RWPE2 (cell line): Measurements from ENCODE around the gene CDC6.

Experiments used
- ATAC-seq: fragments of 200-7000 bp; cut with Tn5 transposase; 3 replicates; pipeline ENCODE4 v1.9.1; 2021; ENCODE audit warnings: low read depth
- DNase-seq: peaks from one replicate; pipeline ENCODE4 v3.0.0-alpha.2; 2020; ENCODE audit warnings: low spot score
- H3K27ac ChIP-seq: fragments of 450-650 bp; 2 replicates; pipeline ENCODE4 v1.5.1; 2017; ENCODE audit warnings: mild to moderate bottlenecking; ENCODE audit not compliant: poor library complexity, severe bottlenecking
- H3K27me3 ChIP-seq: fragments of 250-450 bp; sonication (Bioruptor Pico); 2 replicates; pipeline ENCODE4 v1.5.1; 2021; ENCODE audit warnings: mild to moderate bottlenecking, moderate library complexity; ENCODE audit not compliant: insufficient read depth, poor library complexity, severe bottlenecking
- H3K36me3 ChIP-seq: fragments of 250-450 bp; sonication (Bioruptor Pico); 2 replicates; pipeline ENCODE4 v1.5.1; 2020; ENCODE audit warnings: low read depth, mild to moderate bottlenecking, moderate library complexity
- H3K4me1 ChIP-seq: fragments of 250-450 bp; sonication (Bioruptor Pico); 2 replicates; pipeline ENCODE4 v1.5.1; 2021; ENCODE audit warnings: mild to moderate bottlenecking, moderate library complexity; ENCODE audit not compliant: insufficient read depth, poor library complexity, severe bottlenecking
- H3K4me3 ChIP-seq: fragments of 250-450 bp; sonication (Bioruptor Pico); 2 replicates; pipeline ENCODE4 v1.5.1; 2021; ENCODE audit warnings: mild to moderate bottlenecking, moderate library complexity; ENCODE audit not compliant: severe bottlenecking
- H3K9me3 ChIP-seq: fragments of 250-450 bp; sonication (Bioruptor Pico); 2 replicates; pipeline ENCODE4 v1.5.1; 2021; ENCODE audit warnings: mild to moderate bottlenecking, moderate library complexity; ENCODE audit not compliant: severe bottlenecking
- CTCF ChIP-seq: fragments of 450-650 bp; IDR thresholded peaks from one replicate; pipeline ENCODE4 v1.5.1; 2017; ENCODE audit warnings: mild to moderate bottlenecking, moderate library complexity; ENCODE audit not compliant: poor library complexity, severe bottlenecking

CDC6 gene

GRCh38 chr17:40346765-40347158 lies 59.1 kb downstream of the CDC6 start:
- ATAC-seq (no peak), DNase-seq (no peak)
- H3K4me3 ChIP-seq: no peak overlapping the region
- H3K27me3 ChIP-seq: no peaks in the 10 kb centered on the region
- peaks cover 32% of the 10 kb centered on the region for H3K36me3 ChIP-seq
- H3K4me1 ChIP-seq: peaks cover 66% of the 10 kb centered on the region
- H3K27ac ChIP-seq: peak overlapping the region; percentile 88
- TF ChIP-seq CTCF: no peak
- no peaks in the 10 kb centered on the region for H3K9me3 ChIP-seq

- Histone ChIP-seq H3K27ac (peak overlapping the region; percentile 88), H3K36me3 (peaks cover 40% of the 10 kb centered on the region), H3K9me3 (no peaks in the 10 kb centered on the region), H3K27me3 (no peaks in the 10 kb centered on the region), H3K4me1 (peaks cover 66% of the 10 kb centered on the region), H3K4me3 (no peak overlapping the region)
- DNase-seq (no peak), ATAC-seq (no peak)
- TF ChIP-seq CTCF: no peak
Observed at GRCh38 chr17:40347319-40348135, 59.8 kb downstream of the CDC6 start.

- Histone ChIP-seq H3K27ac (peak overlapping the region; percentile 88), H3K9me3 (no peaks in the 10 kb centered on the region)
Observed at GRCh38 chr17:40348136-40348504, 60.4 kb downstream of the CDC6 start.

GRCh38 chr17:40348562-40349476 lies 61.1 kb downstream of the CDC6 start:
- peak overlapping the region; percentile 88 for H3K27ac ChIP-seq
- no peaks in the 10 kb centered on the region for H3K27me3 ChIP-seq
- DNase-seq: no peak
- peak; percentile 4; the same call in 2 of the 3 replicates for ATAC-seq
- peaks cover 53% of the 10 kb centered on the region for H3K36me3 ChIP-seq
- TF ChIP-seq CTCF: no peak
- no peaks in the 10 kb centered on the region for H3K9me3 ChIP-seq
- no peak overlapping the region for H3K4me3 ChIP-seq
- peaks cover 64% of the 10 kb centered on the region for H3K4me1 ChIP-seq

More at GRCh38 chr17:40348136-40348504, 60.4 kb downstream of the CDC6 start:
- TF ChIP-seq CTCF: no peak
- Histone ChIP-seq H3K27me3 (no peaks in the 10 kb centered on the region), H3K4me1 (peaks cover 66% of the 10 kb centered on the region), H3K4me3 (no peak overlapping the region), H3K36me3 (peaks cover 46% of the 10 kb centered on the region)
- ATAC-seq (no peak), DNase-seq (no peak)
